ENCODE results near the gene MCTP1.

DNA sequence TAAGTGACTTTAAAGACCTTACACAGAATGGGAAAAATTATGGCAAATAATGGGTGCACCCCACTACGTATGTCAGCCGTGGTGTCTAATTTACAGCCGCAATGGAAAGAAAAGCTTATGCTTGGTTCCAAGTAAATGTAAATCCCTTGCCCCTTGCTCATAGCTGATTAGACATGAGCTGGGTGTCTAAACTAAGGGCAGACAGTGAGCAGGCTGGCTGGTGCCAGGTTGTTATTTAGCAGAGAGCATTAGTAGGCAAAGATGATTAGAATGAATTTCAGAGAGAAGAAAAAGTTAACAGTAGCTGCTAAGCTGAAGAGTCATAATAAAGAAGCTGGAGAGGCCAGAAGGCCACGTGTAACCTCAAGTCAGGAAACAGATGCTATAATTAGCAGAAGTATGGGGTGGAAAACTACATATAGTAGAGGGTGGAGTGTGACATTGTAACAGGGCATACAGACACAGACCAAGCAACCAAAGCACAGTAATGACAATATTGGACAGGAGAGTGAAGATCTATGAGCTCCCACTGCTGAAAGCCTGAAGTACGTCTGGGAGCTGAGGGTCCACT is 257.7 kb downstream of the MCTP1 start:
- TF ChIP-seq, protein P1, sequence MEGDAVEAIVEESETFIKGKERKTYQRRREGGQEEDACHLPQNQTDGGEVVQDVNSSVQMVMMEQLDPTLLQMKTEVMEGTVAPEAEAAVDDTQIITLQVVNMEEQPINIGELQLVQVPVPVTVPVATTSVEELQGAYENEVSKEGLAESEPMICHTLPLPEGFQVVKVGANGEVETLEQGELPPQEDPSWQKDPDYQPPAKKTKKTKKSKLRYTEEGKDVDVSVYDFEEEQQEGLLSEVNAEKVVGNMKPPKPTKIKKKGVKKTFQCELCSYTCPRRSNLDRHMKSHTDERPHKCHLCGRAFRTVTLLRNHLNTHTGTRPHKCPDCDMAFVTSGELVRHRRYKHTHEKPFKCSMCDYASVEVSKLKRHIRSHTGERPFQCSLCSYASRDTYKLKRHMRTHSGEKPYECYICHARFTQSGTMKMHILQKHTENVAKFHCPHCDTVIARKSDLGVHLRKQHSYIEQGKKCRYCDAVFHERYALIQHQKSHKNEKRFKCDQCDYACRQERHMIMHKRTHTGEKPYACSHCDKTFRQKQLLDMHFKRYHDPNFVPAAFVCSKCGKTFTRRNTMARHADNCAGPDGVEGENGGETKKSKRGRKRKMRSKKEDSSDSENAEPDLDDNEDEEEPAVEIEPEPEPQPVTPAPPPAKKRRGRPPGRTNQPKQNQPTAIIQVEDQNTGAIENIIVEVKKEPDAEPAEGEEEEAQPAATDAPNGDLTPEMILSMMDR (conservative IDR thresholded peaks at IDR 0.05; ENCODE audit: low read depth, low read length) = no peak
- TF ChIP-seq EZH2 (IDR thresholded peaks at IDR 0.05; ENCODE audit: low read length, unreplicated experiment) (no peak), EZH2phosphoT487 (IDR thresholded peaks at IDR 0.05; ENCODE audit: borderline replicate concordance, low read length) (no peak)
